ENCODE results near the gene GAS6.
A peak's percentile ranks its signal among the peaks of the same experiment; 100 is the strongest.
"Not testable (repeated sequence)": the region's sequence is repeated elsewhere in the genome, so short reads cannot be mapped to it uniquely, and the experiment has no call there.

Gene GAS6

GRCh38 chr13:113863524-113864272, at the start of gene GAS6:
Gene GAS6 (minus strand): TSS chr13:113864076. CDS start chr13:113863920, 156 bp downstream.
- peak; percentile 54 for DNase-seq
- in situ Hi-C loops (cut with HindIII; ENCODE audit: low pct_ligation_motif_present, low pct_unique_long_range_greater_than_20kb, low sequenced_read_pairs), result no loop called here

- in situ Hi-C loops (cut with HindIII; ENCODE audit: low pct_ligation_motif_present, low pct_unique_long_range_greater_than_20kb, low sequenced_read_pairs); DNase-seq: not testable (repeated sequence)
Measured at GRCh38 chr13:113913408-113913807, 49.5 kb upstream of the GAS6 start.

DNA sequence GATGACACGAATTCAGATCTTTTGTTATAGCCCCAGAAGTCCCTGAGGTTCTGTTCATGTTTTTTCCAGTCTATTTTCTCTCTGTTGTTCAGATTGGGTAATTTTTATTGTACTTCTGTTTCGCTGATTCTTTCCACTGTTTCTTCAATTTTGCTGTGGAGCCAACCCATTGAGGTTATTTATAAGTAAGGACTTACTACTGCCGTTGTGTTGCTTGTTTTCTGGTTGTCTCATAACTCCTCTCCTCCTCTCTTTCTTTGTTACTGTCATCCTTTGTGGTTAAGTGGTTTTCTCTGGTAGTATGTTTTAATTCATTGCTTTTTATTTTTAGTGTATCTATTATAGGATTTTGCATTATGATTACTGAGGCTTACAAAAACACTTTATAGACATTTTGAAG, 48.7 kb upstream of the GAS6 start:
- DNase-seq, result no peak
- in situ Hi-C loops (cut with HindIII; ENCODE audit: low pct_ligation_motif_present, low pct_unique_long_range_greater_than_20kb, low sequenced_read_pairs), result no loop called here

DNA sequence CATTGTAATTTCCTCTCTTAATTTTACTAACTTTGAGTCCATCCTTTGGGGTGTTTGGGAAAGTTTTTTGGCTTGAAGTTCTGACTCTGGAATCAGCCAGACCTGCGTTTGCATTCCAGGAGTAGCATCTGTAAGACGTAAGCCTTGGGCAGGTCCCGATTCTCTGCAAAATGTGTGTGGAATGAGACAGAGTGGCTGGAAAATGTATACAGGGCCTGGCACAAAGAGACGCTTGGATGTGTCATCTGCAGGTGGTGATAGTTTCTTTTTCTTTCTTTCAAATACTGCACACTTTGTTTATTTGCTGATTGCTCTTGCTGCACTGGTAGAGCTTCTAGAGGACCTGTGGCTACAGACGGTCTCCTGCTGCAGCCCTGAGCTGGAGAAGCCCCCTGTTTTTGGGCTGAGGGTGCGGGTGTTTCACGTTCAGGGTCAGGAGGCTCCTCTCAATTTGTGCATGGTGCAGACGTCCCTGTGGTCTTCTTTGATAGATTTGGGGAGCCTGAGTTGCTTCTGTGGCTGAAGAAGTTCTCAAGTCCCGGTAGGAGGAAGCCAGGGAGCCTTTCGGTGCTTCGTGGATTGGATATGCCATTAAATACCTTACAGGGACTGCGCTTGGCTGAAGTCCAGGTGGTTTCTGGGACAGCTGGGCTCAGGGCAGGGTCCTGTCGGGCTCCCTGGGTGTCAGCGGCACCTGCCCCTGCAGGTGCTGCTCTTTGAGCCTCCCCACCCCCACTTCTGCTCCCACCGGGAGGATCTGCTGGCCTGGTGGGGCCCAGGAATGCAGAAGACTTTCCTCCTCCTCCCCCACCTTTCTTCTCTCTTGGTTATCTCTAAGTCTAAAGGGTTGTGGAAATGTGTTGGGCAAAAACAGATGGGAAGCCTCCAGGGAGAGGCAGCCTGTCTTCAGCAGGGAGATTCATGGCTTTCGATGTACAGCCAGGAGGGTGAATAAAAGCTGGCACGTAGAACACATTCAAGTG, 44.0 kb upstream of the GAS6 start:
- DNase-seq, result peak; percentile 82
- in situ Hi-C loops (cut with HindIII; ENCODE audit: low pct_ligation_motif_present, low pct_unique_long_range_greater_than_20kb, low sequenced_read_pairs), result no loop called here

DNA sequence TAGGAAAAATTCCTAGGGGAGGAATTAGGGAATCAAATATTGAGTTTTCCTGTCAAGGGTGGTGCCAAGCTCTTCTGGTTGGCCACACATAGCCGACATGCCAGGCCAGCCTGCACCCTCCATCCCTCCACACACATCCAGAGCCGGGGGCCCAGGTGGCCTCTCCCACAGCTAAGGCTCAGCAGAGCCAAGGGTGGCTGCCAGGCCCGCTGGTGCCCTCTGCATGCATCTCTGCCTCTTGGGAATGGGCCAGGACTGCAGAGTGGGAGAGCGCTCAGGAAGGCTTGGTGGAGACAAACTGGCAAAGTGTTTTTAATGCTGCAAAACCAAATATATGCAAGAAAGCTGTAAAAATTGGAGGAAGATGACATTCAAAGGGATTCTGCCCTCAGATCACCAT, 42.7 kb upstream of the GAS6 start:
- DNase-seq, result peak; percentile 86
- in situ Hi-C loops (cut with HindIII; ENCODE audit: low pct_ligation_motif_present, low pct_unique_long_range_greater_than_20kb, low sequenced_read_pairs), result no loop called here

- in situ Hi-C loops (cut with HindIII; ENCODE audit: low pct_ligation_motif_present, low pct_unique_long_range_greater_than_20kb, low sequenced_read_pairs), result no loop called here
- DNase-seq, result no peak
Measured at GRCh38 chr13:113905942-113906341, 42.1 kb upstream of the GAS6 start.

DNA sequence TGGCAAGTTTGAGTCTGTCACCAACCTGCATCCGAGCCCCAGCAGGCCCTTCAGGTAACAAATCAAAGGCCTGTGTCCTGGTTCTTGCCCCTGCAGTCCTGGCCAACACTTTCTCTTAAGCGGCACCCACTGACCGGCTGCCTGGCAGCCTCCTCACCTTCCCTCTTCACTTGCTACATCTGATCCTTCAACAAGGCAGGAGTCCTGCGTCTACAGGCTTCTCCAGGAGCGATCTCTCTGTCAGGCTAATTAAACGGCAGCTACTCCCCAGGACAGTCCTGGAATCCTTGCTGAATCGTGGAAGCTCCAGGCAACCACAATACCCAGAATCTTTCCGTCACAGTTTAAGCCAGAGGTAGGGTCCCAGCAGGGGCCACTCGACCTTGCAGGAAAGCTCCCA, 41.1 kb upstream of the GAS6 start:
- DNase-seq, result no peak
- in situ Hi-C loops (cut with HindIII; ENCODE audit: low pct_ligation_motif_present, low pct_unique_long_range_greater_than_20kb, low sequenced_read_pairs), result no loop called here

DNA sequence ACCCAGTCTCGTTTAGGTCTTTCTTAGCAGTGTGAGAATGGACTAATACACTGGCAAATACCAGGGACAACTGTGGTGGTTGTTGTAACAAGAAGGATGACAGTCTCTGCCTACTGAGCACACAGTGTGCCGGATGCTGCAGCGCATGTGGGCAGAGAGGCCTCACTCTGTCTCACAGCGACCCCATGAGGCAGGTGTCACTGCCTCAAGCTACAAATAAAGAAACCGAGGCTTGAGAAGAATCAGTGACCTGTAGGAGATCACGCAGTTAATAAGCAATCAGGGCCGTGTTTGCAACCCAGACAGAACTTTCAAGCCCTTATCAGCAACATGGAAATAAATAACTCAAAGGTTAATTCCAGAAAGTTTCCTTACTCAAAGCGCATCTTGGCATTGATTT, 40.5 kb upstream of the GAS6 start:
- DNase-seq, result peak; percentile 68
- in situ Hi-C loops (cut with HindIII; ENCODE audit: low pct_ligation_motif_present, low pct_unique_long_range_greater_than_20kb, low sequenced_read_pairs), result no loop called here

DNA sequence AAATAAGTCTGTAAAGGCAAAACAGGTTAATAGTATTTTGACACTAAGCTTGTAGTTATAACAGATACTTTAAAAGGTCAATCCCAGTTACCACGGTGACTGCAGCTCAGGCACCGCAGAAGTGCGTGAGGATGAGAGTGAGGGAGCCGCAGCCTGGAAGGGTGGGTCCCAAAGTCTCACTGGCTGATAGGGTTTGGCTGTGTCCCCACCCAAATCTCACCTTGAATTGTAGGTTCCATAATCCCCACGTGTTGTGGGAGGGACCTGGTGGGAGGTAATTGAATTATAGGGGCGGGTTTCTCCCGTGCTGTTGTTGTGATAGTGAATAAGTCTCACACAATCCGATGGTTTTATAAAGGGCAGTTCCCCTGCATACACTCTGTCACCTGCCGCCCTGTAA, 40.0 kb upstream of the GAS6 start:
- in situ Hi-C loops (cut with HindIII; ENCODE audit: low pct_ligation_motif_present, low pct_unique_long_range_greater_than_20kb, low sequenced_read_pairs), result no loop called here
- no peak for DNase-seq

- in situ Hi-C loops (cut with HindIII; ENCODE audit: low pct_ligation_motif_present, low pct_unique_long_range_greater_than_20kb, low sequenced_read_pairs), result no loop called here
- DNase-seq, result no peak
Measured at GRCh38 chr13:113902986-113903775, 39.3 kb upstream of the GAS6 start.

GRCh38 chr13:113902481-113902880, 38.6 kb upstream of the GAS6 start:
- no peak for DNase-seq
- in situ Hi-C loops (cut with HindIII; ENCODE audit: low pct_ligation_motif_present, low pct_unique_long_range_greater_than_20kb, low sequenced_read_pairs), result no loop called here

DNA sequence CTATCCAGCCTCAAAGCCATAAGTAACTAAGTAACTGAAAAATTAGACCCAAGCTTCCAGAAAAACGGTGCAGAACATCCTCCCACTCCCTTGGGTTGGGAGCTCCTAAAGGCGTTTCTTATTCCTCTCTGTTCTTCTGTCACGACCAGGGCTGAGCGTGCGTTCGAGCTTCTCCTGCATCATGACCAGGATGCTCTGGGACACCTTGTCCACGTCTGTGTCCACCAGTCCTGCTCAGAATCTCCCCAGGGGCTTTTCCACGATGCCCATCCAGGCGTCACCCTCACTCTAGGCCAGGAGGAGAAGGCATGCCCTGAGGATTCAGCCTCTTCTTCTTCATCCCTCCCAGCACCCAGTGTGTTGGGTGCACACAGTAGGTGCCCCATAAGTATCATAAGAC, 37.8 kb upstream of the GAS6 start:
- no peak for DNase-seq
- in situ Hi-C loops (cut with HindIII; ENCODE audit: low pct_ligation_motif_present, low pct_unique_long_range_greater_than_20kb, low sequenced_read_pairs), result no loop called here

GRCh38 chr13:113901231-113901630, 37.4 kb upstream of the GAS6 start:
- in situ Hi-C loops (cut with HindIII; ENCODE audit: low pct_ligation_motif_present, low pct_unique_long_range_greater_than_20kb, low sequenced_read_pairs), result no loop called here
- DNase-seq, result no peak

DNA sequence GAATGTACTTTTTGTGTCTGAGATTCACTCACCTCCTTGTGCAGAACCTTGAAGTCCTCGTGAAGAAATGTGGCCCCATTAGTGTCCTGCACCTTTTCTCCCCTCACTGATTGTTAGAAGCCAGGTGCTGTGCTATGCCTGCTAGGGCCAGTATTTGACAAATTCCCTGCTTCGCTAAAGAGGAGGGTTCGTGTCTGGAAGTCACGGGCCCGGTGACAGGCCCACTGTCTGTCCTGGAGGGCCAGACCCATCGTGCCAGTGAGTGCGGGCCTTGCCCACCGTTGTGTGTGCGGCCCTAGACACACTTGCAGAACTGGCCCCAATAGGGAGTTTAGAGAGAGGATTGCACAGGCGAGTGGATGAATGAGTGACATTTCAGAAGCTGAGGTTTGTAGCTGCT, 36.8 kb upstream of the GAS6 start:
- no peak for DNase-seq
- in situ Hi-C loops (cut with HindIII; ENCODE audit: low pct_ligation_motif_present, low pct_unique_long_range_greater_than_20kb, low sequenced_read_pairs), result no loop called here

GRCh38 chr13:113898391-113898790, 34.5 kb upstream of the GAS6 start:
- no peak for DNase-seq
- in situ Hi-C loops (cut with HindIII; ENCODE audit: low pct_ligation_motif_present, low pct_unique_long_range_greater_than_20kb, low sequenced_read_pairs), result no loop called here

- in situ Hi-C loops (cut with HindIII; ENCODE audit: low pct_ligation_motif_present, low pct_unique_long_range_greater_than_20kb, low sequenced_read_pairs), result no loop called here
- DNase-seq, result peak; percentile 58
Measured at GRCh38 chr13:113897966-113898365, 34.1 kb upstream of the GAS6 start.

DNA sequence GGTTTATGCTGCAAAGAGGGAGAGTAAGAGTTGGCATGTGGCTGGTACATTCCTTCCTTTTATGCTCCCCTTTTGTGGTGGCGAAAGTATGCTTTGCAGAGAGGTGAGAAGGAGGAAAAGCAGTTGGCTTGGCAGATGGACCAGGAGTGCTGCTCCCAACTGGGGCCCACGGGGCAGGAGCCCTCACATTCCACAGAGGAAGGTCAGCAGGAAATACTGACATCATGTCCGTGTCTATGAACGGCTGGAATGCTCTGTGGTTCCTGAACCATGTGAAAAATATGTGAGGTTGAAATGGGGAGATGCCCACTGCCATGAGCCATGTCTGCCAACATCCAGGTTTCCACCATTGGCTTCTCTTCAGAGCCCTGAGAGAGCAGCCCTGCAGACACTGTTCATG, 33.3 kb upstream of the GAS6 start:
- in situ Hi-C loops (cut with HindIII; ENCODE audit: low pct_ligation_motif_present, low pct_unique_long_range_greater_than_20kb, low sequenced_read_pairs), result no loop called here
- DNase-seq, result peak; percentile 98

DNA sequence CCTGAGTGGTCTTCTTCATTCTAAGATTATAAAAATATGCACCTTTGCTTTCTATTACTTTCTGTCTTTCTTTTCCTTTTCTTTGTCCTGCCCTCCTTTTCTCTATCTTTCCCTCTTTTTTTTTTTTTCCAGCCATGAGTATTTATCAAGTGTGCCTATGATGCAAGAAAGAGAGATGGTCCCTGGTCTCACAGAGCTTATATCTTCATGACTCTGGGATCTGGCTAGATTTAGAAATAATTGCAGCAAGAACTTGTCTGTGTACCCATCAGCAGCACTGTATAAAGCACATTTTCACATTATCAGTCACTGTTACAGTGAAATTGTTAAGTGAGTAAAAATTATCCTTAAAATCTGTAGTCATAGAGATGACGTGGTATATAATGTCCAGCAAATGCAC, 31.6 kb upstream of the GAS6 start:
- no peak for DNase-seq
- in situ Hi-C loops (cut with HindIII; ENCODE audit: low pct_ligation_motif_present, low pct_unique_long_range_greater_than_20kb, low sequenced_read_pairs), result no loop called here
